ENCODE results near the gene SLC25A46. TPM values are rescaled to one million over a fixed set of nuclear protein-coding genes. Genes with fewer than 3 reads are reported as not detected.
A peak's percentile ranks its signal among the peaks of the same experiment; 100 is the strongest.
"Not testable (repeated sequence)": the region's sequence is repeated elsewhere in the genome, so short reads cannot be mapped to it uniquely, and the experiment has no call there.

Gene SLC25A46
- total RNA-seq (114 TPM), polyA plus RNA-seq (29.6 TPM)

DNA sequence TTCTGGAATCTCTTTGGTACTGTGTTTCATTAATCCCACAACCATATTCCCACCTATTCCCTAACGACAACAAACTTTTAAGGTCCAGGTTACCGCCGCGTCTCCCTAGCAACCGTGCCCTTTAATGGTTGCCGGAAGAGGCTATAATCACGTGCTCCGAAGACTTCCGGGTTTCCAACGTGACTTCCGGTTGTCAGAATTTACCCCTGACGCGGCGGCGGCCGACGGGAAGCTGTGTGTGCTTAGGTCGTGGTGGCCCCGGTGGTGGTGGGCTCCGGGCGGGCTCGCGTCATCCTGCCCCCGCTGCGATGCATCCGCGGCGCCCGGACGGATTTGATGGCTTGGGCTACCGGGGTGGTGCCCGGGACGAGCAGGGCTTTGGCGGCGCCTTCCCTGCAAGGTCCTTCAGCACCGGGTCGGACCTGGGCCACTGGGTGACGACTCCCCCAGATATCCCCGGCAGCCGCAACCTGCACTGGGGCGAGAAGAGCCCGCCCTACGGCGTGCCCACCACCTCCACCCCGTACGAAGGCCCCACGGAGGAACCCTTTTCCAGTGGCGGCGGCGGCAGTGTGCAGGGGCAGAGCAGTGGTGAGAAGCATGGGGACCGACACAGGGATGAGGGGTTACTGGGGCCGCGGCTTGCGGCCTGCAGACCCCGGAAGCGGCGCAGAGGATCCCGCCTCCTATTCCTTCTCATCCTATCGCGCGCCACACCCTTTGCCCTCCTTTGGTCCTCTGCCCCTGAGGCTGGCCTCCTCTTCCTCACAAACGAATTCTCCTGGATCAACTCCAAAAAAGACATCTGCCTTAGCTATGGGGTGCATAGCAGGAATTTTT lies at the start of gene SLC25A46:
Gene SLC25A46, plus strand, starts transcription at position 196 of the 840 bp plus-strand sequence. Its CDS starts 113 bp downstream, at position 309.
- Histone ChIP-seq H3K36me3 (ENCODE audit: insufficient read depth) (no peaks in the 10 kb centered on the region), H3K27ac (ENCODE audit: low read depth) (peak within 1 kb of the TSS; percentile 75), H3K4me3 (ENCODE audit: low read depth, low read length) (peak within 1 kb of the TSS; percentile 96), H3K4me1 (ENCODE audit: insufficient read depth) (no peaks in the 10 kb centered on the region)
- under 1% methylated on average over 62 of the region's 62 CpGs for whole genome bisulfite sequencing
- peak; percentile 88 for DNase-seq (ENCODE audit: extremely low spot score)

DNA sequence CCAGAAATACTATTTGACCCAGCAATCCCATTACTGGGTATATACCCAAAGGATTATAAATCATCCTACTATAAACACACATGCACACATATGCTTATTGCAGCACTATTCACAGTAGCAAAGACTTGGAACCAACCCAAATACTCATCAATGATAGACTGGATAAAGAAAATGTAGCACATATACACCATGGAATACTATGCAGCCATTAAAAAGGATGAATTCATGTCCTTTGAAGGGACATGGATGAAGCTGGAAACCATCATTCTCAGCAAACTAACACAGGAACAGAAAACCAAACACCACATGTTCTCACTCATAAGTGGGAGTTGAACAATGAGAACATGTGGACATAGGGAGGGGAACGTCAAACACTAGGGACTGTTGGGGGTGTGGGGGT lies 48.2 kb upstream of the SLC25A46 start:
- not testable (repeated sequence) for H3K27ac ChIP-seq (ENCODE audit: low read depth); H3K4me1 ChIP-seq (ENCODE audit: insufficient read depth); DNase-seq (ENCODE audit: extremely low spot score); H3K36me3 ChIP-seq (ENCODE audit: insufficient read depth); H3K4me3 ChIP-seq (ENCODE audit: low read depth, low read length)
- 88% methylated on average over 1 of the region's 1 CpG for WGBS

DNA sequence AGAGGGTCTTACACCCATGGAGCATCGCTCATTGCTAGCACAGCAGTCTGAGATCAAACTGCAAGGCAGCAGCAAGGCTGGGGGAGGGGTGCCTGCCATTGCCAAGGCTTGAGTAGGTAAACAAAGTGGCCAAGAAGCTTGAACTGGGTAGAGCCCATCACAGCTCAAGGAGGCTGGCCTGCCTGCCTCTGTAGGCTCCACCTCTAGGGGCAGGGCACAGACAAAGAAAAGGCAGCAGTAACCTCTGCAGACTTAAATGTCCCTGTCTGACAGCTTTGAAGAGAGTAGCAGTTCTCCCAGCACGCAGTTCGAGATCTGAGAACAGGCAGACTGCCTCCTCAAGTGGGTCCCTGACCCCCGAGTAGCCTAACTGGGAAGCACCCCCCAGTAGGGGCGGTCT lies 46.1 kb upstream of the SLC25A46 start:
- not testable (repeated sequence) for H3K4me1 ChIP-seq (ENCODE audit: insufficient read depth); DNase-seq (ENCODE audit: extremely low spot score); H3K27ac ChIP-seq (ENCODE audit: low read depth); H3K4me3 ChIP-seq (ENCODE audit: low read depth, low read length); H3K36me3 ChIP-seq (ENCODE audit: insufficient read depth)
- 78% methylated on average over 5 of the region's 5 CpGs for WGBS

DNA sequence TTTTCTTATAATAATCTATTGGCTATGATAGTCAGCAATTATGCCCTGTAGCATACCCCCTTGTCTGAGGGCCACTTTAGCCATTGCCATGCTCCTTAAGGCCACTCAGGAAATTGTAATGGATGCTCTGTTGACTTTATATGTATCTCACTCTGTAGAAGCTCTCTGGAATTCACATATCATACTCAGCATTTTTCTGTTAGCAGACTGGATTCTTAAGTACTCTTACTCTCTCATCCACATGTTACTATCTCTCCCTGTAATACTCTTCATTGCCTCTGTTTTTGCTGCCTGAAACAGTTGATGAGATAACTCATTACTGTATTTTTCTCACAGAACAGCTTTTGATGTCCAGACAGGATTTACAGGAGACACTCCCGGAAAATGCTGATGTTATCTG lies 36.5 kb upstream of the SLC25A46 start:
- Histone ChIP-seq H3K4me1 (ENCODE audit: insufficient read depth) (no peaks in the 10 kb centered on the region), H3K4me3 (ENCODE audit: low read depth, low read length) (no peak overlapping the region), H3K27ac (ENCODE audit: low read depth) (no peak overlapping the region), H3K36me3 (ENCODE audit: insufficient read depth) (no peaks in the 10 kb centered on the region)
- no peak for DNase-seq (ENCODE audit: extremely low spot score)
- 61% methylated on average over 1 of the region's 1 CpG for WGBS

- 54% methylated on average over 3 of the region's 3 CpGs for WGBS
- DNase-seq (ENCODE audit: extremely low spot score), result no peak
- H3K36me3 ChIP-seq (ENCODE audit: insufficient read depth), result no peaks in the 10 kb centered on the region
Measured at GRCh38 chr5:110702704-110703103, 36.1 kb upstream of the SLC25A46 start.

DNA sequence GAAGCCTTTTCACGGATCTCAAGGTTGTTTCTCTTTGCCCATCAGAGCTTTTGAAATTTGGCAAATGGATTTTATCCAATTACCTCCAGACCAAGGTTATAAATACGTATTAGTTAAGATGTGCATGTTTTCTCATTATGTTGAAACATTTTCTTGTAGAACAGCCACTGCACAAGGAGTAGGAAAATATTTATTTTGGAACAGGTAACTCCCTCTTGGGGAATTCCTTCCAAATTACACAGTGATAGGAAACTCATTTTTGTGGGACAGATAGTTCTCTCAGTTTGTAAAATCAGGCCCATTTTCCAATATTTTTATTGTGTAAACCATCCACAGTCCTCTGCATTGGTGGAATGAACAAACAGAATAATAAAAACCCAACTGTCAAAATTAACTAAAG lies 35.3 kb upstream of the SLC25A46 start:
- Histone ChIP-seq H3K4me3 (ENCODE audit: low read depth, low read length) (no peak overlapping the region), H3K4me1 (ENCODE audit: insufficient read depth) (no peaks in the 10 kb centered on the region), H3K27ac (ENCODE audit: low read depth) (no peak overlapping the region), H3K36me3 (ENCODE audit: insufficient read depth) (no peaks in the 10 kb centered on the region)
- DNase-seq (ENCODE audit: extremely low spot score), result no peak
- 75% methylated on average over 2 of the region's 2 CpGs for whole genome bisulfite sequencing

More at GRCh38 chr5:110702704-110703103, 36.1 kb upstream of the SLC25A46 start:
- no peaks in the 10 kb centered on the region for H3K4me1 ChIP-seq (ENCODE audit: insufficient read depth)
- no peak overlapping the region for H3K4me3 ChIP-seq (ENCODE audit: low read depth, low read length)
- H3K27ac ChIP-seq (ENCODE audit: low read depth), result no peak overlapping the region

GRCh38 chr5:110705349-110705748 lies 33.5 kb upstream of the SLC25A46 start:
- no peak overlapping the region for H3K27ac ChIP-seq (ENCODE audit: low read depth)
- H3K4me1 ChIP-seq (ENCODE audit: insufficient read depth), result no peaks in the 10 kb centered on the region
- no peak for DNase-seq (ENCODE audit: extremely low spot score)
- H3K36me3 ChIP-seq (ENCODE audit: insufficient read depth), result no peaks in the 10 kb centered on the region
- H3K4me3 ChIP-seq (ENCODE audit: low read depth, low read length), result no peak overlapping the region

GRCh38 chr5:110707260-110707844 lies 31.5 kb upstream of the SLC25A46 start:
- DNase-seq (ENCODE audit: extremely low spot score), result no peak
- WGBS, result 72% methylated on average over 3 of the region's 3 CpGs

DNA sequence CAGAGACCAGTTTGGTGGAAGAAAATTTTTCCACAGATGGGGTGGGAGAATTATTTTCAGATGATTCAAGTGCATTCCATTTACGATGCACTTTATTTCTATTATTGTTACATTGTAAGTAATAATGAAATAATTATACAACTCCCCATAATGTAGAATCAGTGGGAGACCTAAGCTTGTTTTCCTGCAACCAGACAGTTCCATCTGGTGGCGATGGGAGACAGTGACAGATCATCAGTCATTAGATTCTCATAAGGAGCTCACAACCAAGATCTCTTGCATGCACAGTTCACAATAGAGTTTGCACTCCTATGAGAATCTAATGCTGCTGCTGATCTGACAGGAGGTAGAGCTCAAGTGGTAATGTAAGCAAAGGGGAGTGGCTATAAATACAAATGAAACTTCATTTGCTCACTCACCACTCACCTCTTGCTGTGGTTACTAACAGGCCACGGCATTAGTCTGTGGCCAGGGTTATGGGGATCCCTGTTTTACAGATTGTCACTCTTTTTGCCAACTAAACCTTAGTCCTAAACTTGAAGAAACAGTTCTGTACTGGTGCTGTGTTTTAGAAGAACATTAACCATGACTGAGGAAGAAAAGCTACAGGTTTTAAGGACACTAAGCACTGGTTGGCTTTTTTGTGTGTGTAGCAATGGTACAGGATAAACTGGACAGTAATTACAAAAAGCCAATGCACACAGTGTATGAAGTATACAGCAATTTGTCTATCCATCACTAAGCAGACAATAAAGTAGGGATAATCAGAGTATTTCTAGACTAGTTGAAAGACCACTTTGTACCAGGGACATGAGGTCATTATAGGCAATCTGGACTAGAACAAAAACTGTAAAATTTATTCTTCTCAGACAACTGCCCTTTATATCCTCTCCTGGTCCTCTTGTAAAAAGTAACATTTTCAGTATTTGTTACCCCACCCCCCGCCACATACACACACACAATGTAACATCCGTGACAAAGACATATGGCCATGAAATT lies 22.3 kb upstream of the SLC25A46 start:
- H3K4me3 ChIP-seq (ENCODE audit: low read depth, low read length), result no peak overlapping the region
- no peak overlapping the region for H3K27ac ChIP-seq (ENCODE audit: low read depth)
- no peak for DNase-seq (ENCODE audit: extremely low spot score)
- WGBS, result 82% methylated on average over 5 of the region's 5 CpGs
- no peaks in the 10 kb centered on the region for H3K36me3 ChIP-seq (ENCODE audit: insufficient read depth)
- no peaks in the 10 kb centered on the region for H3K4me1 ChIP-seq (ENCODE audit: insufficient read depth)

More at GRCh38 chr5:110707260-110707844, 31.5 kb upstream of the SLC25A46 start:
- Histone ChIP-seq H3K4me1 (ENCODE audit: insufficient read depth) (no peaks in the 10 kb centered on the region), H3K36me3 (ENCODE audit: insufficient read depth) (no peaks in the 10 kb centered on the region), H3K27ac (ENCODE audit: low read depth) (no peak overlapping the region), H3K4me3 (ENCODE audit: low read depth, low read length) (no peak overlapping the region)

- Histone ChIP-seq H3K4me3 (ENCODE audit: low read depth, low read length) (no peak overlapping the region), H3K27ac (ENCODE audit: low read depth) (no peak overlapping the region), H3K36me3 (ENCODE audit: insufficient read depth) (no peaks in the 10 kb centered on the region), H3K4me1 (ENCODE audit: insufficient read depth) (no peaks in the 10 kb centered on the region)
- DNase-seq (ENCODE audit: extremely low spot score), result no peak
- WGBS, result 61% methylated on average over 2 of the region's 2 CpGs
Measured at GRCh38 chr5:110718311-110718710, 20.5 kb upstream of the SLC25A46 start.

- 26% methylated on average over 17 of the region's 17 CpGs for WGBS
- Histone ChIP-seq H3K36me3 (ENCODE audit: insufficient read depth) (no peaks in the 10 kb centered on the region), H3K4me3 (ENCODE audit: low read depth, low read length) (no peak within 1 kb of the TSS), H3K4me1 (ENCODE audit: insufficient read depth) (no peaks in the 10 kb centered on the region), H3K27ac (ENCODE audit: low read depth) (no peak within 1 kb of the TSS)
- peak; percentile 59 for DNase-seq (ENCODE audit: extremely low spot score)
Measured at GRCh38 chr5:110726249-110727024, 12.4 kb upstream of the SLC25A46 start, which contains the start of gene TMEM232. TSS of gene TMEM232 (minus strand) at chr5:110726671. CDS start at chr5:110667352, 59,319 bp downstream.

GRCh38 chr5:110727025-110727314 lies 11.8 kb upstream of the SLC25A46 start:
- Histone ChIP-seq H3K4me3 (ENCODE audit: low read depth, low read length) (no peak overlapping the region), H3K36me3 (ENCODE audit: insufficient read depth) (no peaks in the 10 kb centered on the region), H3K27ac (ENCODE audit: low read depth) (no peak overlapping the region), H3K4me1 (ENCODE audit: insufficient read depth) (no peaks in the 10 kb centered on the region)
- WGBS, result 45% methylated on average over 5 of the region's 5 CpGs
- DNase-seq (ENCODE audit: extremely low spot score), result no peak

DNA sequence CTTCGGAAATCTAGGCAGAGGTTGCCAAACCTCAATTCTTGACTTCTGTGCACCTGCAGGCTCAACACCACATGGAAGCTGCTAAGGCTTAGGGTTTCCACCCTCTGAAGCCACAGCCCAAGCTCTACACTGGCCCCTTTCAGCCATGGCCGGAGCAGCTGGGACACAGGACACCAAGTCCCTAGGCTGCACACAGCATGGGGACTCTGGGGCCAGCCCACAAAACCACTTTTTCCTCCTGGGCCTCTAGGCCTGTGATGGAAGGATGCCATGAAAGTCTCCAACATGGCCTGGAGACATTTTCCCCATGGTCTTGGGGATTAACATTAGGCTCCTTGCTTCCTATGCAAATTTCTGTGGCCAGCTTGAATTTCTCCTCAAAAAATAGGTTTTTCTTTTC lies 7.3 kb upstream of the SLC25A46 start:
- 92% methylated on average over 2 of the region's 2 CpGs for WGBS
- H3K27ac ChIP-seq (ENCODE audit: low read depth); H3K36me3 ChIP-seq (ENCODE audit: insufficient read depth); DNase-seq (ENCODE audit: extremely low spot score); H3K4me3 ChIP-seq (ENCODE audit: low read depth, low read length); H3K4me1 ChIP-seq (ENCODE audit: insufficient read depth): not testable (repeated sequence)
